Measurements from ENCODE around the gene CTDSPL.

DNA sequence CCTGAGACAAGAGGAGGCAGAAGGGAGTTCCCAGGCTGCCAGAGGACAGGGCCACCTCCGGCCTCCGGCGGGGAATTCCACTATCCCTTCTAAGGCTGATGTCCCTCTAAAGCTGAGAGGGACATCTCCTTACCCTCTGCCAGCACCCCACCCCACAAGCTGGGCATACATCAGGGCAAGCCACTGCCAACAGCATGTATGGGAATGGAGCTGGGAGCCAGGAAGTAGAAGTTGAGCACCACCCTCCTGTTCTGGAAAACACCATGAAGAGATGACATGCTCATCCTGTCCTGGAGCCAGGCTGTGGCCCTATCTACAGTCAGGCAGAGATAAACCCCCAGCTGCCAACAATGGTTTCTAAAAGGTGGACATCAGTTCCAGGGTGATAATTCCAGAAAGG, 160.6 kb downstream of the CTDSPL start:
- TF ChIP-seq, protein P1, sequence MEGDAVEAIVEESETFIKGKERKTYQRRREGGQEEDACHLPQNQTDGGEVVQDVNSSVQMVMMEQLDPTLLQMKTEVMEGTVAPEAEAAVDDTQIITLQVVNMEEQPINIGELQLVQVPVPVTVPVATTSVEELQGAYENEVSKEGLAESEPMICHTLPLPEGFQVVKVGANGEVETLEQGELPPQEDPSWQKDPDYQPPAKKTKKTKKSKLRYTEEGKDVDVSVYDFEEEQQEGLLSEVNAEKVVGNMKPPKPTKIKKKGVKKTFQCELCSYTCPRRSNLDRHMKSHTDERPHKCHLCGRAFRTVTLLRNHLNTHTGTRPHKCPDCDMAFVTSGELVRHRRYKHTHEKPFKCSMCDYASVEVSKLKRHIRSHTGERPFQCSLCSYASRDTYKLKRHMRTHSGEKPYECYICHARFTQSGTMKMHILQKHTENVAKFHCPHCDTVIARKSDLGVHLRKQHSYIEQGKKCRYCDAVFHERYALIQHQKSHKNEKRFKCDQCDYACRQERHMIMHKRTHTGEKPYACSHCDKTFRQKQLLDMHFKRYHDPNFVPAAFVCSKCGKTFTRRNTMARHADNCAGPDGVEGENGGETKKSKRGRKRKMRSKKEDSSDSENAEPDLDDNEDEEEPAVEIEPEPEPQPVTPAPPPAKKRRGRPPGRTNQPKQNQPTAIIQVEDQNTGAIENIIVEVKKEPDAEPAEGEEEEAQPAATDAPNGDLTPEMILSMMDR (IDR thresholded peaks at IDR 0.05) = no peak
- no peak for TF ChIP-seq POLR2A (IDR thresholded peaks at IDR 0.05)
